HepG2 (cell line): Measurements from ENCODE around the gene IRS2. TPM values are rescaled to one million over a fixed set of nuclear protein-coding genes. Genes with fewer than 3 reads are reported as not detected.

Source experiments
- AFF4 ChIP-seq: sonication (generic); formaldehyde crosslinking; IDR thresholded peaks from 2 replicates; pipeline ENCODE4 v1.4.0; 2020; ENCODE audit warnings: missing genetic modification reagents
- E2F2 ChIP-seq: sonication (generic); formaldehyde crosslinking; IDR thresholded peaks from 2 replicates; pipeline ENCODE4 v1.4.0; 2020; ENCODE audit warnings: missing genetic modification reagents, borderline replicate concordance
- ZNF350 ChIP-seq: sonication (generic); formaldehyde crosslinking; IDR thresholded peaks from 2 replicates; pipeline ENCODE4 v1.4.0; 2020; ENCODE audit warnings: mild to moderate bottlenecking, low read depth, missing genetic modification reagents, borderline replicate concordance
- ZUFSP ChIP-seq: sonication (generic); formaldehyde crosslinking; IDR thresholded peaks from 2 replicates; pipeline ENCODE4 v1.9.0; 2021; ENCODE audit warnings: missing genetic modification reagents, mild to moderate bottlenecking, borderline replicate concordance
- polyA plus RNA-seq, 8 experiments: library from polyadenylated mRNA; depleted of rRNA in 3 of 8; stranded (reverse) in 7 of 8; unstranded in 1 of 8; fragments of >200 nt; fragmentation: Illumina TruSeq in 4 of 8; extraction: Trizol in 4 of 8; gene quantifications; 2 replicates each; pipeline versions ENCODE4 v1.2.1 to v1.2.3, GENCODE V29; 2011 to 2016; ENCODE audit warnings: low read depth in 4 of 8, missing spikeins in 1 of 8, mixed read lengths in 1 of 8; ENCODE audit not compliant: insufficient read depth in 1 of 8
- total RNA-seq, 5 experiments: library from RNA; depleted of rRNA; stranded (reverse); fragments of >200 nt; fragmentation: Illumina TruSeq; extraction: Trizol; gene quantifications; 2 replicates each; pipeline ENCODE4 v1.2.3, GENCODE V29; 2016; ENCODE audit warnings: low read depth in 1 of 5

Gene IRS2
- total and polyA plus RNA-seq, 2 of the 13 experiments (the other 11 are each of a cell fraction or from before 2014, with no cell fraction given) = 0.02 to 0.04 TPM

- TF ChIP-seq AFF4 (CRISPR knock-in tag) (no peak), E2F2 (CRISPR knock-in tag) (no peak), ZNF350 (CRISPR knock-in tag) (no peak), ZUFSP (CRISPR knock-in tag) (no peak)
Observed at GRCh38 chr13:109730812-109731335, 55.5 kb downstream of the IRS2 start (continued).
